Measurements from ENCODE around the gene MED13L. TPM values are rescaled to one million over a fixed set of nuclear protein-coding genes. Genes with fewer than 3 reads are reported as not detected.
"Not testable (repeated sequence)": the region's sequence is repeated elsewhere in the genome, so short reads cannot be mapped to it uniquely, and the experiment has no call there.

Gene MED13L
- total RNA-seq, 2 experiments from 2014 or later, result 68.3 to 71.8 TPM

DNA sequence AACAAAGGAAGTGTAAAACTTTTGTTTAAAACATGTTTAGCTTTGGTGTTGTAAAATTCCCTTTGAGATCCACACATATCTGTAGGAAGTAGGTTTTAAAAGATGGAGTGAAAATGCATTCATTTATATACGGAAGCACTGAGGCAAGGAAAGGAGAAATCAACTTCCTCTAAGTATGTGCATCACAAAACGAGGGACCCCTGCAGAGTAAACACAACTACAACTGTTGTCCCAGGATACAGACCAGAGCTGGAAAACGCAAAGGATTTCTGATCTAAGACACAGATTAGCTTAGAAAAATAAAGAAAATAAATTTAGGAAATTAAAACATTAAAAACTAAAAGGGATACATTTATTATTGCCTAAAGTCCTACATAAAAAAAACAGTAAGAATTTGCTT is 297.6 kb downstream of the MED13L start:
- peaks cover 25% of the 10 kb centered on the region for H3K36me3 Mint-ChIP-seq (ENCODE audit: low read depth)
- DNase-seq, result no peak
- H3K4me1 Mint-ChIP-seq, result no peaks in the 10 kb centered on the region
- no peak overlapping the region for H3K27ac Mint-ChIP-seq
- no peaks in the 10 kb centered on the region for H3K27me3 Mint-ChIP-seq
- no peak overlapping the region for H3K4me3 Mint-ChIP-seq
- ChIA-PET CTCF (interaction anchor here (1.4 kb wide), 1 partner anchor 24 kb away, joined by 3 read pairs; no protein-coding TSS in a partner anchor), POLR2A (no interaction called here)
- H3K9me3 Mint-ChIP-seq, result no peaks in the 10 kb centered on the region

DNA sequence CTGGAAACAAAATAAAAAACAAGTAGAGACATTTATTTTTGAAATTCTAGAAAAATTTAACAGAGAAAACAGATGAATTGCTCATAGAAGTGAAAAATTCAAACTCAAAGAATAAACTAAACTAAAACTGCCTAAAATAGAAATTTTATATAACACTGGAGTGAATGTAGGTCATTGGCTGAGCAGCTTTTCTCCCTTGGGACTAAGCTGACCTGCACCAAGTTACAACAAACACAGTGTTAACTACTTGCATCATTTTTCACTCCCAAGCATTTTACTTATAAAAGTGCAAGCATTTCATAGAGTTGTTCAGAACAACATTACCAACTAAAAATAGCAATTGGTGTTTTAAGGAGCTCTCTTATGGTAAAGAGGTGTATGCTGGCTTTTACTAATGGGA is 298.1 kb downstream of the MED13L start:
- Mint-ChIP-seq H3K36me3 (ENCODE audit: low read depth) (peaks cover 27% of the 10 kb centered on the region), H3K4me3 (no peak overlapping the region), H3K27me3 (no peaks in the 10 kb centered on the region), H3K27ac (no peak overlapping the region), H3K4me1 (no peaks in the 10 kb centered on the region), H3K9me3 (no peaks in the 10 kb centered on the region)
- POLR2A ChIA-PET, result interaction anchor here (0.8 kb wide), 1 partner anchor 30 kb away, joined by 3 read pairs; no protein-coding TSS in a partner anchor
- CTCF ChIA-PET, result interaction anchor here (1.2 to 1.4 kb wide), 2 partner anchors 24 to 32 kb away, joined by 3 read pairs; no protein-coding TSS in a partner anchor
- no peak for DNase-seq

DNA sequence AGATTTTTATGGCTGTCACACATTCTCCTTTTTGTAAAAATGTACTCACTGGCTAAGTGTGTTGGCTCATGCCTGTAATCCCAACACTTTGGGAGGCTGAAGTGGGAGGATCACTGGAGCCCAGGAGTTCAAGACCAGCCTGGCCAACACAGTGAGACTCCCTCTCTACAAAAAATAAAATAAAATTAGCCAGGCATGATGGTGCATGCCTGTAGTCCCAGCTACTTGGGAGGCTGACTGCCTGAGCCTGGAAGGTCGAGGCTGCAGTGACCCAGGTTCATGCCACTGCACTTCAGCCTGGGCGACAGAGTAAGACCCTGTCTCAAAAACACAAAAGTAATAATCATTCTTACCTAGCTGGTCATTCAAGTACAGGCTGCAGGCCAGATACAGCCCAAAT is 300.7 kb downstream of the MED13L start:
- POLR2A ChIA-PET, H3K4me1 Mint-ChIP-seq, H3K27ac Mint-ChIP-seq, H3K4me3 Mint-ChIP-seq, H3K9me3 Mint-ChIP-seq, H3K27me3 Mint-ChIP-seq, DNase-seq: not testable (repeated sequence)
- CTCF ChIA-PET, result interaction anchor here (1.0 kb wide), 1 partner anchor 23 kb away, joined by 4 read pairs; no protein-coding TSS in a partner anchor
- peaks cover 29% of the 10 kb centered on the region for H3K36me3 Mint-ChIP-seq (ENCODE audit: low read depth)

DNA sequence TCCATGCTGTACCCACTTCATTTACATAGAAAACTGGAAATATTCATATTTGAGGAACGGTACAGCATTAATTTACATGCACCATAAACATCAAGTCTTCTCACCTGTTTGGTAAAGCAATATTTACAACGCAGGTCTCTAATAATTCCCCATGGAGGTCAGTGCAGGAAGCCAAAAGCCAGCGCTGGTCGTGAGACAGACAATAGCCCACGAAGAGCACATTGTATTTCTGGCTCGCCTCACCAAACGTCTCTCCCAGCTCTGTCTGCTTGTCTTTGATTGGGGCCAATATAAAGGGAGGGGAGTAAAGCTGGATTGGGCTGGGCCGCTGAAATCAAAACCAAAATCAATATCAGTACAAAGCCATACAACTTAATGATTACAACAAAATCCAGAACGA is 302.1 kb downstream of the MED13L start:
- DNase-seq, result no peak
- no peaks in the 10 kb centered on the region for H3K9me3 Mint-ChIP-seq
- H3K27me3 Mint-ChIP-seq, result no peaks in the 10 kb centered on the region
- POLR2A ChIA-PET, result no interaction called here
- no peak overlapping the region for H3K4me3 Mint-ChIP-seq
- peaks cover 32% of the 10 kb centered on the region for H3K36me3 Mint-ChIP-seq (ENCODE audit: low read depth)
- H3K4me1 Mint-ChIP-seq, result peaks cover 4% of the 10 kb centered on the region
- CTCF ChIA-PET, result interaction anchor here (0.8 to 1.6 kb wide), 2 partner anchors 19 to 734 kb away, joined by 3 to 4 read pairs; no protein-coding TSS in a partner anchor
- no peak overlapping the region for H3K27ac Mint-ChIP-seq

DNA sequence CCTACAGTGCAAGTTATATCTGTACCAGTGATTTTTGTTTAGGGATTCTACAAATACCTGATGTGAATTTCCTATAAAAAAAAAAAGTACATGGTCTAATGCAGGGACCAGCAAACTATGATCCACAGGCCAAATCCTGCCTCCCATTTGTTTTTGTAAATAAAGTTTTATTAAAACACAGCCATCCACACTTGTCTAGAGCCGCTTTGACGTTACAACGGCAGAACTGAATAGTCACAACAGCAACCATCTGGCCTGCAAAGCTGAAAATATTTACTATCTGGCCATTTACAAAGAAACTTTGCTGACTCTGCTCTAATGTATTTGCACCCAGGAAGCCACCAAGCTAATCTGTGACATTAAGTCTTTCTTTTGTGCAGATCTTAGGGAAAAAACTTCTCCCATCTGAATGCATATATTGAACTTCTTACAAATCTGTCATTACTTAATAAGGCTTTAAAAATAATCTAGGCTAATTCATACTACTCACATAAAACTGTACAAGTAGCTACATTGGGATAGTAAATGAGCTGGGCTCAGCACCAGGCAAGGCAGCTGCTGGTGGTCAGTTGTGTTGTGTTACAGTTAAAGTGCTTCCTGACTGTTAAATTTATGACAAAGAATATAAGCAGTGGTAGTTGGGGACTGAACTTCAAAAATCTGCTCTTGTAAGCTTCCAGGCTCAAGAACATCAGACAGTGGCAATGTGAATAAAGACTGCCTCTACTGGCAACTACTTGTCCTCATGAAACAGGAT is 303.3 kb downstream of the MED13L start:
- Mint-ChIP-seq H3K36me3 (ENCODE audit: low read depth) (peaks cover 39% of the 10 kb centered on the region), H3K9me3 (no peaks in the 10 kb centered on the region), H3K27me3 (no peaks in the 10 kb centered on the region), H3K4me1 (peaks cover 4% of the 10 kb centered on the region), H3K27ac (no peak overlapping the region), H3K4me3 (no peak overlapping the region)
- ChIA-PET CTCF (interaction anchor here (1.1 to 1.6 kb wide), 2 partner anchors 18 to 24 kb away, joined by 3 to 4 read pairs; no protein-coding TSS in a partner anchor), POLR2A (interaction anchor here (0.6 to 0.7 kb wide), 2 partner anchors 15 to 51 kb away, joined by 3 read pairs; no protein-coding TSS in a partner anchor)
- no peak for DNase-seq

DNA sequence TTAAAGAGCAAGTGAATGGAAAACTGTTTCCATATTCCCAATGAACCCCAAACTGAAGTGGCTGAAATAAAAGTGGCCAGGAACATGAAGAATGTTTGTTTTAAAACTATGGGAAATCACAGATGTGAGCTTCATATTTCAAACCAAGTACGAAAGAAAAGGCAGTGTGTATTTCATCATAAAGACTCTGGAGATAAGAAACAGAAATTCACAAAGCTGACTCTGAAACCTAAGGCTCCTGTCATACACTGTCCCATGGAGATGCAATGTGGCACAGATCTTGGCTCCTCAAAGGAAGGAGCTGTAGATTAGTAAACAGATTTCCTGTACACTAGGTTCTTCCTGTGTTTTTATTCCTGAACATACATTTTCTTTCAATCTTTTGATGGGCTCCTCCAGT is 304.4 kb downstream of the MED13L start:
- Mint-ChIP-seq H3K27ac (no peak overlapping the region), H3K36me3 (ENCODE audit: low read depth) (peaks cover 49% of the 10 kb centered on the region), H3K4me1 (peaks cover 4% of the 10 kb centered on the region), H3K27me3 (no peaks in the 10 kb centered on the region), H3K4me3 (no peak overlapping the region), H3K9me3 (no peaks in the 10 kb centered on the region)
- ChIA-PET POLR2A (no interaction called here), CTCF (no interaction called here)
- no peak for DNase-seq

DNA sequence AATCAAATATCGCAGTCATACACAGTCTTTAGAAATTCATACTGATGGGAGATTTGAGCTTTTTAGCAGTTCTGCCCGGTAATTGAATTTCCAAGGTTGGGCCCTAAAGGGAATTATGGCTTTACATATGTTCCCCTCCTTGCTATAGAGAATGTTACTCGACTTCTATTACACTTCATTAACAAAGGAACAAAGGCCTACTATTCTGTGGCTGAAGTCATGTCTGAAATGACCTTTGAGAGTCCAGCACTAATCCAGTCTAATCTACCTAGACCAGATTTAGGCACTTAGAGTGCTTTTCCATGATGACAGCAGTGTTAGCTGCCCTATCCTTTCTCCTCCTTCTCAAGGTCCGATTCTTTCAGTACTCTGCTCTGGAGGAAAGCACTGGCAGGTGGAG is 305.3 kb downstream of the MED13L start:
- ChIA-PET CTCF (no interaction called here), POLR2A (interaction anchor here (0.6 kb wide), 1 partner anchor 16 kb away, joined by 3 read pairs; no protein-coding TSS in a partner anchor)
- Mint-ChIP-seq H3K9me3 (no peaks in the 10 kb centered on the region), H3K27me3 (no peaks in the 10 kb centered on the region), H3K36me3 (ENCODE audit: low read depth) (peaks cover 50% of the 10 kb centered on the region), H3K4me3 (no peak overlapping the region), H3K27ac (no peak overlapping the region), H3K4me1 (peaks cover 8% of the 10 kb centered on the region)
- no peak for DNase-seq

DNA sequence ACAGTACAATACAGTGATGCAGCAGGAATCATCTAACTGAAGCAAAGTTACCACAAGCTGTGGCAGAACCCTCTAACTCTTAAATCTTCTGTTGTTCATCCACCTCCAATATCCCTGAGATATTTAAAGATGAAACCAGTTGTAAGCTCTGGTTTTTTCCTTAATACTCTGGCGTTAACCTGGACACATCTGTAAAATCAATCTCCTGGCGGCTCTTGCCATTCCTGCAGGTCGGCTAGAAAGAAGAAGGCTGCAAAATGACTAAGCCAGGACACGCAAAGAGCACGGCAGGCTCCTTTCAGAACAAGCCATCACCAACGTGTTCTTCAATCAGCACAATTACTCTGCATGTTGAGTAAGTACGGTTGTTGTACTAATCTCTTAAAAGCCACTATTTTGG is 309.3 kb downstream of the MED13L start:
- H3K9me3 Mint-ChIP-seq, result no peaks in the 10 kb centered on the region
- H3K4me1 Mint-ChIP-seq, result peaks cover 43% of the 10 kb centered on the region
- CTCF ChIA-PET, result no interaction called here

DNA sequence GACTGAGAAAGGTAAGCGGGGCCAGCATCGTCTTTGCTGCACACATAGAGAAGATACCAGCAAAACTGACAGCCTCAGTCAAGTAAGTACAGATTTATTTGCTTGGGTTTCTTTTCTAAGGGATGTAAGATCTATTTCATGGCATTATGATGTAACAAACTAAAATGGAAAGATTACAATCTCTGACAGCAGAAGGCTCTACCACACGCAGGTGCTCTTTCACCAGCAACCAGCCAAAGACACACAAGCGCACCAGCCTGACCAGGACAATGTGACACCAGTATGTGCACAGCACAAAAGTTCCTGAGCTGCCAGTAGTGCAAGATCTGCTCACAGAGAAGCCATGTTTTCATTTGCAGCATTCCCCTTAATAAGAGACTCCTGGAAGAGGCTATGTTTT is 311.1 kb downstream of the MED13L start:
- DNase-seq, result no peak
- Mint-ChIP-seq H3K27me3 (no peaks in the 10 kb centered on the region), H3K4me3 (no peak overlapping the region), H3K36me3 (ENCODE audit: low read depth) (peaks cover 69% of the 10 kb centered on the region), H3K27ac (peak overlapping the region; percentile 91), H3K4me1 (peaks cover 50% of the 10 kb centered on the region), H3K9me3 (no peaks in the 10 kb centered on the region)
- POLR2A ChIA-PET, result no interaction called here
- CTCF ChIA-PET, result interaction anchor here (0.5 kb wide), 1 partner anchor 95 kb away, joined by 4 read pairs; no protein-coding TSS in a partner anchor

More for the DNA sequence above, 309.3 kb downstream of the MED13L start:
- DNase-seq, result no peak
- H3K27me3 Mint-ChIP-seq, result no peaks in the 10 kb centered on the region
- POLR2A ChIA-PET, result no interaction called here
- no peak overlapping the region for H3K4me3 Mint-ChIP-seq
- H3K27ac Mint-ChIP-seq, result no peak overlapping the region
- peaks cover 71% of the 10 kb centered on the region for H3K36me3 Mint-ChIP-seq (ENCODE audit: low read depth)

DNA sequence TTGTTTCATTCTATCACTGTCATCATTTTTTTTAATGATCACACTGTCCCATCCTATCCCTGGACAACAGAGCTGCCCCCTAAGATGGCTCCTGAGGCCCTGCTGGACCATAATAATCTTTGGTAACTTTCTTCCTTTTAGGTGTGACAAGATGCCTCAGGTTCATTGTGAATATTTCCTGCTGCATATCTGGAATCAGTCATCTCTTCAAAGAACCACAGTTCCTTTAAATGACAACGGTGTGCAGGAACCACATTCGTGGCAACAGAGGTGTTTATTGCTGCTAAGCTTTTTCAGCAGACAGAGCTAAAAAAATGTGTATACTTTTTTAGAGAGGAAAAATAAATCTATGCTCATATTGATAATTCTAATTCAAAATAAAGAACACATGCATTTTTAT is 312.9 kb downstream of the MED13L start:
- Mint-ChIP-seq H3K36me3 (ENCODE audit: low read depth) (peaks cover 71% of the 10 kb centered on the region), H3K9me3 (no peaks in the 10 kb centered on the region), H3K4me1 (peaks cover 67% of the 10 kb centered on the region), H3K4me3 (peak overlapping the region; percentile 14), H3K27me3 (no peaks in the 10 kb centered on the region), H3K27ac (peak overlapping the region; percentile 91)
- ChIA-PET CTCF (interaction anchor here (0.8 to 1.3 kb wide), 2 partner anchors 25 to 312 kb away, joined by 3 read pairs; no protein-coding TSS in a partner anchor), POLR2A (interaction anchor here (1.0 kb wide), 1 partner anchor 163 kb away, joined by 3 read pairs; no protein-coding TSS in a partner anchor)
- DNase-seq, result peak; percentile 53

DNA sequence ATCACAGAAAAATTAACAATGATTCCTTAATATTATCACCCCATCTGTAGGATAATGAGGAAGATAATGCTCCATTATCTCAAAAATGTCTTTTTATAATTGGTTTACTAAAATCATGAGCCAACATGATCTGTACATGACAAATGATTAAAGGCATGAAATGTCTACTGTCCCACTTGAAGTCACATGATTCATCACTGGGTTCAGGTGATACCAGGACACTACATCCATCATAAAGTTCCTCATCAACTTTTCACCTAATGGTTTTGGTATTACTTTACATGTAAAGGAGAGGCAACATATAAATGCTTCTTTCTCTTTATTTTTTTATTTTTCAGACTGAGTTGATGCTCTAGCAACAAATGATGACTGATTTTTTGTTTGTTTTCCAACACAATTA is 313.3 kb downstream of the MED13L start:
- peak overlapping the region; percentile 14 for H3K4me3 Mint-ChIP-seq
- CTCF ChIA-PET, result interaction anchor here (1.3 kb wide), 1 partner anchor 25 kb away, joined by 3 read pairs; no protein-coding TSS in a partner anchor
- POLR2A ChIA-PET, result interaction anchor here (1.0 kb wide), 1 partner anchor 163 kb away, joined by 3 read pairs; no protein-coding TSS in a partner anchor
- peak overlapping the region; percentile 91 for H3K27ac Mint-ChIP-seq
- no peaks in the 10 kb centered on the region for H3K27me3 Mint-ChIP-seq
- DNase-seq, result no peak
- peaks cover 67% of the 10 kb centered on the region for H3K4me1 Mint-ChIP-seq
- peaks cover 69% of the 10 kb centered on the region for H3K36me3 Mint-ChIP-seq (ENCODE audit: low read depth)
- H3K9me3 Mint-ChIP-seq, result no peaks in the 10 kb centered on the region

DNA sequence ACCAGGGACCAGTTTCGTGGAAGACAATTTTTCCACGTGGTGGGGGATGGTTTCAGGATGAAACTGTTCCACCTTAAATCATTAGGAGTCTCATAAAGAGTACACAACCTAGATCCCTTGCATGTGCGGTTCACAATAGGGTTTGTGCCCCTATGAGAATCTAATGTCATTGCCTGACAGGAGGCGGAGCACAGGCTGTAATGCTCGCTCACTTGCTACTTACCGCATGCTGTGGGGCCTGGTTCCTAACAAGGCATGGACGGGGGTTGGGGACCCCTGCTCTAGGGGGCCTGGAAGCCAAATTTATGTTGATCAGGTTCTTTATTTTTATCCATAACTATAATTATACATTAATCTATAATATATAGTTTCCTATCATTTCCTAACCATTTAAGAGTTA is 315.3 kb downstream of the MED13L start:
- DNase-seq, result no peak
- Mint-ChIP-seq H3K4me3 (no peak overlapping the region), H3K9me3 (no peaks in the 10 kb centered on the region), H3K27ac (no peak overlapping the region), H3K4me1 (peaks cover 66% of the 10 kb centered on the region), H3K36me3 (ENCODE audit: low read depth) (peaks cover 60% of the 10 kb centered on the region), H3K27me3 (no peaks in the 10 kb centered on the region)
- ChIA-PET CTCF (no interaction called here), POLR2A (no interaction called here)

DNA sequence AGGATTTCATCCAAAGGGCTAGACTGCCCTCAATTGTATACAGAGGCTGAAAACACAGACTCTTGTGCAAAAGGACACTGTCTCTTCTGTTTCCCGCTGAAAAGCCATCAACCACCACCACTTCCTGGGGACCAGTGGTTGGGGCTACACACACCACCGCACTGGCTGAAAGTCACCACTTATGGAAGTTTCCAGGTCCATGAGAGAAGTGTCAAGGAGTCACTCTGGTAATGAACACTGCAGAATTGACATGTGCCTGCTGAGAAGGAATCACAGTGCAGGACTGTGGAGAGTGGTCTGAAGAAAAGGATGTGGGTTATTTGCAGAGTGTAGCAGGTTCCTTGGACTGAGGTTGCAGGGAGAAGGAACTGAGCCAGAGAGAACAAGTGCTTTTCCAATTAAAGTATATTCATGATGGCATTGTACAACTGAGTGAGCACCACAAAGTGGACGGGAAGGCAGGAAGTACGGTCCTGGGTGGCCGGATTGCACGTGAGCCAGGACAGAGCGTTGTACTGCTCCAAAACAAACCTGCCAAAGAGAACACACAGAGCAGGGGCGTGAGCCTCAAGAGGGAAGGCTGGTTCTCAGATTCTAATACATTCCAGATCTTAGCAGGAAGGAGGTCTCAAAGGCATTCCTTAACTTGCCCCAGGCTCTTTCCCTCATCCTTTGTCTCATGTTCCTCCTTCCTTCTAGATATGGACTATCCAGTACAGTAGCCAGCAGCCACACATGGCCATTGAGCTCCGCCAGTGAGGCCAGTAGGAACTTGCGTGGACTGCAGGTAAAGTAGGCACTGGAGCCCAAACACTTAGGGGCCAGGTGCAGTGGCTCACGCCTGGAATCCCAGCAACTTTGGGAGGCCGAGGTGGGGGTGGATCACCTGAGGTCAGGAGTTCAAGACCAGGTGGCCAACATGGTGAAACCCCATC is 316.4 kb downstream of the MED13L start:
- H3K36me3 Mint-ChIP-seq (ENCODE audit: low read depth), result peaks cover 51% of the 10 kb centered on the region
- H3K4me1 Mint-ChIP-seq, result peaks cover 57% of the 10 kb centered on the region
- no peaks in the 10 kb centered on the region for H3K9me3 Mint-ChIP-seq
- ChIA-PET CTCF (no interaction called here), POLR2A (no interaction called here)
- peak; percentile 60 for DNase-seq
- no peak overlapping the region for H3K4me3 Mint-ChIP-seq
- H3K27ac Mint-ChIP-seq, result peak overlapping the region; percentile 36
- no peaks in the 10 kb centered on the region for H3K27me3 Mint-ChIP-seq

All from activated CD4-positive, alpha-beta memory T cell treated with anti-CD3 and anti-CD28 coated beads, Interleukin-2, amount 10 ng/mL, durations not matched to agents 7 days and 5 days (primary cell).